H1 (cell line): ENCODE results near the gene EFNA3. TPM values are rescaled to one million over a fixed set of nuclear protein-coding genes. Genes with fewer than 3 reads are reported as not detected.
A peak's percentile ranks its signal among the peaks of the same experiment; 100 is the strongest.

Experiments
- CBX5 ChIP-seq: fragments of 300-800, 300-1000 bp; sonication (generic); IDR thresholded peaks from 2 replicates; pipeline ENCODE4 v1.7.1; 2016; ENCODE audit warnings: antibody characterized with exemption, low read length, low read depth
- CHD1 ChIP-seq: IDR thresholded peaks from 2 replicates; pipeline ENCODE4 v1.6.1; 2012; ENCODE audit warnings: low read depth, low read length, improper control_type of control experiment
- CHD2 ChIP-seq: IDR thresholded peaks from 2 replicates; pipeline ENCODE4 v1.6.1; 2012; ENCODE audit warnings: low read length, improper control_type of control experiment
- CREB1 ChIP-seq: IDR thresholded peaks from 2 replicates; pipeline ENCODE4 v1.6.1; 2012; ENCODE audit warnings: inconsistent platforms
- CTBP2 ChIP-seq: IDR thresholded peaks from 2 replicates; pipeline ENCODE4 v1.7.0; 2011; ENCODE audit warnings: borderline replicate concordance, mild to moderate bottlenecking, moderate library complexity, mixed read lengths, low read length; ENCODE audit not compliant: insufficient read depth, insufficient read length
- GTF2F1 ChIP-seq: IDR thresholded peaks from 2 replicates; pipeline ENCODE4 v1.6.1; 2012; ENCODE audit warnings: low read depth, low read length, improper control_type of control experiment, borderline replicate concordance
- HDAC6 ChIP-seq: IDR thresholded peaks from one replicate; pipeline ENCODE4 v1.7.1; 2012; ENCODE audit warnings: low read depth, mild to moderate bottlenecking, inconsistent platforms, low read length, moderate library complexity
- KDM1A ChIP-seq: fragments of 200-600, 300-600 bp; sonication (generic); IDR thresholded peaks from 2 replicates; pipeline ENCODE4 v1.7.1; 2016; ENCODE audit warnings: mild to moderate bottlenecking, low read length, borderline replicate concordance
- KDM4A ChIP-seq: IDR thresholded peaks from one replicate; pipeline ENCODE4 v1.7.1; 2012; ENCODE audit warnings: low read depth, mild to moderate bottlenecking, moderate library complexity, low read length, inconsistent platforms; ENCODE audit not compliant: severe bottlenecking
- PHF8 ChIP-seq: fragments of 200-600 bp; sonication (generic); conservative IDR thresholded peaks from 2 replicates; pipeline ENCODE4 v1.7.1; 2012; ENCODE audit warnings: low read depth, mild to moderate bottlenecking, inconsistent platforms, low read length, moderate library complexity
- POLR2A ChIP-seq, 2 experiments: IDR thresholded peaks; 1 replicate in 1 of 2; 2 replicates in 1 of 2; pipeline ENCODE4 v1.6.1; 2011; ENCODE audit warnings: low read depth in 2 of 2, low read length in 2 of 2, mild to moderate bottlenecking in 2 of 2; ENCODE audit errors: control extremely low read depth in 1 of 2
- POU5F1 ChIP-seq: IDR thresholded peaks from 2 replicates; pipeline ENCODE4 v1.6.1; 2011; ENCODE audit warnings: low read depth, mild to moderate bottlenecking, low read length, moderate library complexity
- RAD21 ChIP-seq, 2 experiments: IDR thresholded peaks in 1 of 2; conservative IDR thresholded peaks in 1 of 2; 2 replicates each; pipeline ENCODE4 v1.6.1; 2011; ENCODE audit warnings: low read depth in 2 of 2, low read length in 2 of 2, improper control_type of control experiment in 1 of 2, inconsistent platforms in 1 of 2, mild to moderate bottlenecking in 1 of 2, moderate library complexity in 1 of 2
- SIRT6 ChIP-seq: IDR thresholded peaks from one replicate; pipeline ENCODE4 v1.7.1; 2012; ENCODE audit warnings: low read length, inconsistent platforms
- SIX5 ChIP-seq: IDR thresholded peaks from 2 replicates; pipeline ENCODE4 v1.6.1; 2011; ENCODE audit warnings: mild to moderate bottlenecking, low read depth, low read length
- TCF12 ChIP-seq: IDR thresholded peaks from 2 replicates; pipeline ENCODE4 v1.6.1; 2011; ENCODE audit warnings: low read depth, mild to moderate bottlenecking, low read length
- TEAD4 ChIP-seq: IDR thresholded peaks from 2 replicates; pipeline ENCODE4 v1.6.1; 2012; ENCODE audit warnings: low read depth, low read length, inconsistent platforms, mixed read lengths
- polyA plus RNA-seq, 7 experiments: library from polyadenylated mRNA; depleted of rRNA in 3 of 7; stranded (reverse) in 5 of 7; unstranded in 2 of 7; fragments of >200 nt in 5 of 7; fragments of 200-250 nt in 2 of 7; gene quantifications; 1 replicate in 5 of 7; 2 replicates in 1 of 7; 4 replicates in 1 of 7; pipeline versions ENCODE4 v1.2.1 to v1.2.3, GENCODE V29; 2011 to 2013; ENCODE audit warnings: missing spikeins in 2 of 7, mixed read lengths in 2 of 7
- total RNA-seq: library from RNA; stranded (reverse); fragmentation: NEBNext Ultra II Directional; extraction: Animal tissue kit (Norgen Biotek cat#: 25700); gene quantifications from 2 replicates; pipeline ENCODE4 v1.2.1, GENCODE V29; 2021
- TF ChIP-seq, protein P1 (sequence below): IDR thresholded peaks from 2 replicates; pipeline ENCODE4 v1.6.1; 2012; ENCODE audit warnings: inconsistent platforms

The EFNA3 gene
- total and polyA plus RNA-seq, 2 of the 8 experiments (the other 6 are each of a cell fraction or from before 2014, with no cell fraction given) = 10.8 to 13.8 TPM

DNA sequence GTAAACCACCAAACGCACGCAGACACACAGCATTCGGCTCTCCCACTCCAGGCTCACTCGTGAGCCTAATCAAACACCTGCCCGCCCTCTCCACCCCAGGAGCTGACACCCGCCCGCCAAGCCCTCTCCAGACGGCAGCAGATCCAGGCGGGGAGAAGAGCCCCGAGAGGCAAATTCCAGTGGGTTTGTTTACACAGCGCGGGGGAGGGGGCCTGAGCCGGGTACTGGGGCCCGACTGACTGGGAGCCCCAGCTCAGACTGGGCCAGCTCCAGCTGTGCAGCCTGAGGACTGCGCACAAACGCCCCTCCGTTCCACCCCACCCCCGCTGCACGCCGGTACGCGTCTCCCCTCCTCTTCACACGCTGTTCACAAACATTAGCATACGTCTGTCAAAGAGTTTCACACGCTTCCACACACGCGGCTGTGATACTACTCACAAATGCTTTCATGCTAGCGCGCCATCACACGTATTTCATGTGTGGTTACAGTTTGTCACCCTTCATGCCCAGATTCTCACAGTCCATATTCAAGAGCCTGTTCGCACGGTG lies 48.0 kb downstream of the EFNA3 start (continued):
- TF ChIP-seq RAD21 (IDR thresholded peaks at IDR 0.05 in 1 of 2, conservative IDR thresholded peaks at IDR 0.05 in 1 of 2; ENCODE audit: low read depth in 2 of 2, low read length in 2 of 2) (no peak), CHD2 (no peak), TEAD4 (0 out of 2 replicates have a peak, but pooled peaks have one; percentile 30), HDAC6 (no peak), POLR2A (IDR thresholded peaks at IDR 0.05; ENCODE audit: control extremely low read depth in 1 of 2, low read depth in 2 of 2, low read length in 2 of 2) (no peak), CTBP2 (no peak), KDM1A (no peak; the same call in 1 of the 2 replicates), KDM4A (no peak), SIRT6 (no peak), TCF12 (no peak), CREB1 (no peak), CBX5 (no peak), SIX5 (no peak), CHD1 (no peak), POU5F1 (no peak), GTF2F1 (no peak), PHF8 (no peak)
- TF ChIP-seq, protein P1, sequence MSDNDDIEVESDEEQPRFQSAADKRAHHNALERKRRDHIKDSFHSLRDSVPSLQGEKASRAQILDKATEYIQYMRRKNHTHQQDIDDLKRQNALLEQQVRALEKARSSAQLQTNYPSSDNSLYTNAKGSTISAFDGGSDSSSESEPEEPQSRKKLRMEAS = no peak; the same call in 1 of the 2 replicates
